K562 (cell line): ENCODE data around the gene C1orf116.

ENCODE experiments used
- HMGXB4 ChIP-seq: sonication (generic); formaldehyde crosslinking; IDR thresholded peaks from 2 replicates; pipeline ENCODE4 v1.8.1; 2023; ENCODE audit warnings: mild to moderate bottlenecking, missing genetic modification reagents
- ZBTB8A ChIP-seq: fragments of 450-650 bp; IDR thresholded peaks from 2 replicates; pipeline ENCODE4 v1.6.1; 2018; ENCODE audit warnings: mild to moderate bottlenecking, moderate library complexity; ENCODE audit not compliant: partially characterized antibody

GRCh38 chr1:207029701-207030521 lies 2.6 kb downstream of the C1orf116 start:
- no peak for TF ChIP-seq HMGXB4 (CRISPR knock-in tag)
- no peak for TF ChIP-seq ZBTB8A
